ENCODE measurements around the gene ZNF417.
A peak's percentile ranks its signal among the peaks of the same experiment; 100 is the strongest.
"Not testable (repeated sequence)": the region's sequence is repeated elsewhere in the genome, so short reads cannot be mapped to it uniquely, and the experiment has no call there.

DNA sequence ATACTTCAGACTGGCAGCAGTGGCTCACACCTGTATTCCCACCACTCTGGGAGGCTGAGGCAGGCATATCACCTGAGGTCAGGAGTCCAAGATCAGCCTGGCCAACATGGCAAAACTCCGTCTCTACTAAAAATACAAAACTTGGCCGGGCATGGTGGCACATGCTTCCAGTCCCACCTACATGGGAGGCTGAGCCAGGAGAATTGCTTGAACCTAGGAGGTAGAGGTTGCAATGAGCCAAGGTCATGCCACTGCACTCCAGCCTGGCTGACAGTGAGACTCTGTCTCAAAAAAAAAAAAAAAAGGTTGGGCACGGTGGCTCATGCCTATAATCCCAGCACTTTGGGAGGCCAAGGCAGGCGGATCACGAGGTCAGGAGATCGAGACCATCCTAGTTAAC, 46.7 kb downstream of the ZNF417 start:
- not testable (repeated sequence) for TF ChIP-seq CTBP2 (IDR thresholded peaks at IDR 0.05; ENCODE audit: borderline replicate concordance, insufficient read depth, insufficient read length, low read length); YY1 (IDR thresholded peaks at IDR 0.05; ENCODE audit: low read depth, low read length); ZNF274 (IDR thresholded peaks at IDR 0.05; ENCODE audit: borderline replicate concordance, extremely low read depth, low read length); GTF2F1 (IDR thresholded peaks at IDR 0.05; ENCODE audit: borderline replicate concordance, low read depth, low read length); JUND (IDR thresholded peaks at IDR 0.05; ENCODE audit: low read length); TCF12 (IDR thresholded peaks at IDR 0.05; ENCODE audit: low read depth, low read length)
- TF ChIP-seq, protein P1, sequence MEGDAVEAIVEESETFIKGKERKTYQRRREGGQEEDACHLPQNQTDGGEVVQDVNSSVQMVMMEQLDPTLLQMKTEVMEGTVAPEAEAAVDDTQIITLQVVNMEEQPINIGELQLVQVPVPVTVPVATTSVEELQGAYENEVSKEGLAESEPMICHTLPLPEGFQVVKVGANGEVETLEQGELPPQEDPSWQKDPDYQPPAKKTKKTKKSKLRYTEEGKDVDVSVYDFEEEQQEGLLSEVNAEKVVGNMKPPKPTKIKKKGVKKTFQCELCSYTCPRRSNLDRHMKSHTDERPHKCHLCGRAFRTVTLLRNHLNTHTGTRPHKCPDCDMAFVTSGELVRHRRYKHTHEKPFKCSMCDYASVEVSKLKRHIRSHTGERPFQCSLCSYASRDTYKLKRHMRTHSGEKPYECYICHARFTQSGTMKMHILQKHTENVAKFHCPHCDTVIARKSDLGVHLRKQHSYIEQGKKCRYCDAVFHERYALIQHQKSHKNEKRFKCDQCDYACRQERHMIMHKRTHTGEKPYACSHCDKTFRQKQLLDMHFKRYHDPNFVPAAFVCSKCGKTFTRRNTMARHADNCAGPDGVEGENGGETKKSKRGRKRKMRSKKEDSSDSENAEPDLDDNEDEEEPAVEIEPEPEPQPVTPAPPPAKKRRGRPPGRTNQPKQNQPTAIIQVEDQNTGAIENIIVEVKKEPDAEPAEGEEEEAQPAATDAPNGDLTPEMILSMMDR (IDR thresholded peaks at IDR 0.05; ENCODE audit: control extremely low read depth in 1 of 3, insufficient read depth in 1 of 3, low read depth in 1 of 3, low read length in 3 of 3) = not testable (repeated sequence)
- 0 out of 2 replicates have a peak, but pooled peaks have one; percentile 18 for TF ChIP-seq POLR2AphosphoS5 (IDR thresholded peaks at IDR 0.05; ENCODE audit: low read depth, low read length)
